ENCODE results near the gene WLS.

GRCh38 chr1:68221001-68221979, 11.0 kb downstream of the WLS start:
- TF ChIP-seq CTCF (IDR thresholded peaks at IDR 0.05) (no peak), POLR2A (IDR thresholded peaks at IDR 0.05) (no peak)
